ENCODE measurements around the gene ZNF384. TPM values are rescaled to one million over a fixed set of nuclear protein-coding genes. Genes with fewer than 3 reads are reported as not detected.

The ZNF384 gene
- polyA plus RNA-seq, 1 experiment = 57.0 TPM

DNA sequence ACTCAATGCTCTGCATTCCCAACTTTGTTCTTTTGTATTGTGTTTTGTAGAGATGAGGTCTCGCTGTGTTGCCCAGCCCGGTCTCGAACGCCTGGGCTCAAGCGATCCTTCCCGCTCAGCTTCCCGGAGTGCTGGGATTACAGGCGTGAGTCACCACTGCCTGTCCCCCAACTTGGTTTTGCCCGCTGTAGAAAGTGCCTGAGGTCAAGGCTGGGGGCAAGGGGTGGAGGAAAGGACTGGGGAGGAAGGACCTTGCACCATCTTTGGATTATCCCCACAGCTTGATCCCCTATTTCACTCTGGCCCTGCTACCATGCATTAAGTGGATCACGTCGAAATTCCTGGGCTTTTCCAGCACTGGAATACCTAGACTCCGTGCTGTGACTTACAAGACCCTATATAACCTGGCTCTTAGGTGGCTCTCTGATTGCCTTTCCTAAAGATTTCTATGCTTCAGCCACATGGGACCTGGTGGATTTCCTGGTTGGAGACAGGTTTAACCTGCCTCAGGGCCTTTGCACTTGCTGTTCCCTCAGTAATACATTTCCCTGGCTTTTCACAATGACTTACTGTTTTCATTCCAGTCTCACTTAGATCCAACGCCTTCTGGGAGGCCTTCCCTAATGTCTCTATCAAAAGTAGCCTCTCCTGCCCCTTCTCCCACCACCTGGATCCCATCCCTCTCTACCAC, 12.0 kb upstream of the ZNF384 start:
- TF ChIP-seq, protein P1, sequence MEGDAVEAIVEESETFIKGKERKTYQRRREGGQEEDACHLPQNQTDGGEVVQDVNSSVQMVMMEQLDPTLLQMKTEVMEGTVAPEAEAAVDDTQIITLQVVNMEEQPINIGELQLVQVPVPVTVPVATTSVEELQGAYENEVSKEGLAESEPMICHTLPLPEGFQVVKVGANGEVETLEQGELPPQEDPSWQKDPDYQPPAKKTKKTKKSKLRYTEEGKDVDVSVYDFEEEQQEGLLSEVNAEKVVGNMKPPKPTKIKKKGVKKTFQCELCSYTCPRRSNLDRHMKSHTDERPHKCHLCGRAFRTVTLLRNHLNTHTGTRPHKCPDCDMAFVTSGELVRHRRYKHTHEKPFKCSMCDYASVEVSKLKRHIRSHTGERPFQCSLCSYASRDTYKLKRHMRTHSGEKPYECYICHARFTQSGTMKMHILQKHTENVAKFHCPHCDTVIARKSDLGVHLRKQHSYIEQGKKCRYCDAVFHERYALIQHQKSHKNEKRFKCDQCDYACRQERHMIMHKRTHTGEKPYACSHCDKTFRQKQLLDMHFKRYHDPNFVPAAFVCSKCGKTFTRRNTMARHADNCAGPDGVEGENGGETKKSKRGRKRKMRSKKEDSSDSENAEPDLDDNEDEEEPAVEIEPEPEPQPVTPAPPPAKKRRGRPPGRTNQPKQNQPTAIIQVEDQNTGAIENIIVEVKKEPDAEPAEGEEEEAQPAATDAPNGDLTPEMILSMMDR (IDR thresholded peaks at IDR 0.05; ENCODE audit: insufficient read depth, low read depth, low read length) = no peak
- no peak for DNase-seq (ENCODE audit: low read depth)
- Histone ChIP-seq H3K36me3 (ENCODE audit: control insufficient read depth, insufficient read depth, low read length) (no peaks in the 10 kb centered on the region), H3K4me3 (ENCODE audit: low read depth, low read length) (peak overlapping the region; percentile 64), H3K27me3 (ENCODE audit: control insufficient read depth, insufficient read depth, low read length) (peaks cover 7% of the 10 kb centered on the region; the same call in 1 of the 2 replicates)
- POLR2A ChIA-PET = no interaction called here
- CTCF ChIA-PET = no interaction called here

DNA sequence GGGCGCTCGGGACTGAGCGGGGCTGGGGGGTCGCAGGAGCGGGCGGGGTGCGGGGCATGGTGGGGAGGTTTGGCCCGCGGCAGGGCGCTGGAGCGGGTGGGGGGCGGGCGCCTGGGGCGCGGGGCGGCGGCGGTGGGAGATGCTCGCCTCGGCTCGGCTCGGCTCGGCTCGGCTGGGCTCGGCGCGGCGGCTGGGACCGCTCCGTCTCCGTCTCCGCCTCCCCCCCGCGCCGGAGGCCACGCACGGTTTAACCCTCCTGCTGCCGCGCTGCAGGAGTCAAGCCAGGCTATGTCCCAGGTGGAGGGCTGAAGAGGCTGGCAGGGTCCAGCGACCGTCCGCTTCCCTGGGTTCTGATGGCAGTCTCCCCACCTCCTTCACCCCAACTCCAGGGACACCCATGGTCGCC, 11.5 kb upstream of the ZNF384 start, which contains the start of gene PIANP:
Gene PIANP (minus strand): TSS at position 170 of the 406 bp plus-strand sequence. CDS start 2,754 bp downstream, outside the sequence.
- DNase-seq (ENCODE audit: low read depth) = no peak
- H3K4me3 ChIP-seq (ENCODE audit: low read depth, low read length) = peak within 1 kb of the TSS; percentile 64
- ChIA-PET POLR2A (no interaction called here), CTCF (no interaction called here)
- peaks cover 7% of the 10 kb centered on the region; the same call in 1 of the 2 replicates for H3K27me3 ChIP-seq (ENCODE audit: control insufficient read depth, insufficient read depth, low read length)
- TF ChIP-seq, protein P1 (IDR thresholded peaks at IDR 0.05; ENCODE audit: insufficient read depth, low read depth, low read length) = no peak
- H3K36me3 ChIP-seq (ENCODE audit: control insufficient read depth, insufficient read depth, low read length) = no peaks in the 10 kb centered on the region

DNA sequence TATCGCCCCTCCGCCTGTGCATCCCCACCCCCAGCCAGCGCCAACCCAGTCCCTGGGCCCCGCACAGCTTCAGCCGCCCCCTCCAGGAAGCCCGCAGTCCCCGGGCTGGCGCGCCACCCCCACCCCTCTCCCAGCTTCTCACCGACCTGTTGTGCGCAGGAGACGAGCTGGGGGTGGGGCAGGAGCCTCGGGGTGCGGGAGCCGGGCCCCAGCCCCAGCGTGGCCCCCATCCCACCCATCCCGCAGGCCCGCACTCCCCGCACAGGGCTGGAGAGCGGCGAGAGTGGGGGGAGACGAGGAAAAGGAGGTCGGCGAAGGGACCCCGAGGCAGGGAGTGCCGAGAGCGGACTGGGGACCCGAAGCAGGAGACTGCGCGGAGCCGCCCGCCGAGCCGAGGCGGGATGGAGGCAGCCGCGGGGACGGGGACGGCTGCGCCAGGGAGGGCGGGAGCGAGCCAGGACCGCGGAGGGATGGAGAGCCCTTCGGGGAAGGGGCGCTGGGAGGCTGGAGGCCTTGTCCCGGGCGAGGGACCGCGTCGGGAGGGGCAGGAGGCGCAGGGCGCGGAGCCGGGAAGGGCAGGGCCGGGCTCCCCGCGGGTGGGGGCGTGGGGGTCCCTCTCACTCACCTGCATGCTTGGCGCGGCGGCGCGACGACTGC, 10.9 kb upstream of the ZNF384 start:
- TF ChIP-seq, protein P1 (IDR thresholded peaks at IDR 0.05; ENCODE audit: insufficient read depth, low read depth, low read length) = no peak
- H3K27me3 ChIP-seq (ENCODE audit: control insufficient read depth, insufficient read depth, low read length) = peaks cover 7% of the 10 kb centered on the region; the same call in 1 of the 2 replicates
- DNase-seq (ENCODE audit: low read depth) = no peak
- ChIA-PET POLR2A (interaction anchor here (1.0 kb wide), 1 partner anchor 10 kb away, joined by 5 read pairs; no protein-coding TSS in a partner anchor), CTCF (interaction anchor here (1.2 to 2.8 kb wide), 4 partner anchors 11 to 85 kb away, joined by 5 to 11 read pairs (median 6); partner anchors contain the start of gene ZNF384)
- H3K36me3 ChIP-seq (ENCODE audit: control insufficient read depth, insufficient read depth, low read length) = no peaks in the 10 kb centered on the region
- peak overlapping the region; percentile 64 for H3K4me3 ChIP-seq (ENCODE audit: low read depth, low read length)

DNA sequence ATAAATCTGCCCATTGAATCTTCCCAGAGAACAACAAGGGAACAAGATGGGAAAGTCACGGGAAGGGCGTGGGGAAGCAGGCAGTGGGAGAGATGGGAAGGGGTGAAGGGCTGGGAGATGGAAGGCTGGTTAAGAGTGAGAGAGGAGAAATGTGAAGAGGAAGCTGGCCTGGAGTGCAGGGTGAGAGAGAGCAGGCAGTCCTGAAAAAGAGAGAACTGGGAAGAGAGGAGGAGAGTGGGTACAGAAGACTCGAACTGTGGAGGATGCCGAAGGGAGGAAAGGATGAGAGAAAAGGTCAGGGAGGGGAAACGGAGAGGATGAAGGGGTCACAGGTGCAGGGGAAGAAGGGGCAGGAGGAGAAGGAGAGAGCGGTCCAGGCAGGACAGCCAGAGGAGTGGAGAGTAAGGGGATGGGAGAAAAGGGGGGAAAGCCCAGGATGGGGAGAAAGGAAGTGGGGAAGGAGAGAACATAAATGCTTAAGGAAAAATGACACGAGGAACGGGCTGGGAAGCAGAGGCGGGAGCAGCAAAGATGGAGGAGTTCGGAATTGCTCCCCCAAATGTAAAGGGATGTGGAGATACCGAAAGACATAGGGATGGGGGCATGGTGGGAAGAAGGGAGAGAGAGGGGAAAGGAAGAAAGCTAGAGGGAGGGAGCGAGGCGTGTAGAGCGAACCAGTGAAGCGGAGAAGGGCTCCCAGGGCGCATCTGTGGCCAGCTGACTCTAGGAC, 10.2 kb upstream of the ZNF384 start:
- peak overlapping the region; percentile 64 for H3K4me3 ChIP-seq (ENCODE audit: low read depth, low read length)
- peaks cover 7% of the 10 kb centered on the region; the same call in 1 of the 2 replicates for H3K27me3 ChIP-seq (ENCODE audit: control insufficient read depth, insufficient read depth, low read length)
- CTCF ChIA-PET = interaction anchor here (1.2 to 2.8 kb wide), 7 partner anchors 10 to 129 kb away, joined by 4 to 11 read pairs (median 6); partner anchors contain the start of genes MLF2 and ZNF384
- no peaks in the 10 kb centered on the region for H3K36me3 ChIP-seq (ENCODE audit: control insufficient read depth, insufficient read depth, low read length)
- TF ChIP-seq, protein P1 (IDR thresholded peaks at IDR 0.05; ENCODE audit: insufficient read depth, low read depth, low read length) = no peak
- POLR2A ChIA-PET = interaction anchor here (1.0 kb wide), 1 partner anchor 10 kb away, joined by 5 read pairs; no protein-coding TSS in a partner anchor
- DNase-seq (ENCODE audit: low read depth) = no peak
